GM19372 (cell line): Measurements from ENCODE around the gene MOB3A.
"Not testable (repeated sequence)": the region's sequence is repeated elsewhere in the genome, so short reads cannot be mapped to it uniquely, and the experiment has no call there.

Experiments used
- ATAC-seq: cut with Tn5 transposase; IDR thresholded peaks from one replicate; pipeline ENCODE4 v1.9.1; 2021; ENCODE audit warnings: mild to moderate bottlenecking, low read depth, moderate library complexity; ENCODE audit not compliant: unreplicated experiment

MOB3A gene

DNA sequence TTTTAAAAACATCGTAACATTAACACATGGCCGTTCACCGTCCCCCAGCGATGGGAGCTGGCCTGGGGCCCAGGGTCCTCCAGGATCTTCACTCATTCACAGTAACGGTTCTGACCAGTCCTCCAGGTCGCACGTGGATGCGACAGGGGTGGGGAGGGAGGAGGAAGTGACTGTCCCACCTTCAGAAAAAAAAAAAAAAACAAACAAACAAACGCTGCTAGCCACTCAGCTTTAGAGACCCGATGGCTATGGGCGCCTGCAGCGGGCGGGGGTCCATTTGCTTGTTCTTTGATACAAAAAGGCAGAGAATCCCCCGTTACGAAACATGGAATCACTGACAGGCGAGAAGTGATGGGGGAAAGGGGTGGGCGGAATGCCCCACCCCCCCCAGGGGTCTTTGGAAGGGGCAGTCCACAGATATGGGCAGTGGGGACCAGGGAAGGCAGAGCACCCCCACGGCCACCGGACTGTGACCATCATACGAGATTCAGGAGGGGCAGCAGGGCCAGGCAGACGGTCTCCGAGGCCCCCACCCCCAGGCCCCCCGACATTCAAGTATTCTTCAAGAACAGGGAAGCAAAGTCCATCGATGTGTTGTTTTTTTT lies 58.4 kb downstream of the MOB3A start:
- ATAC-seq = no peak

DNA sequence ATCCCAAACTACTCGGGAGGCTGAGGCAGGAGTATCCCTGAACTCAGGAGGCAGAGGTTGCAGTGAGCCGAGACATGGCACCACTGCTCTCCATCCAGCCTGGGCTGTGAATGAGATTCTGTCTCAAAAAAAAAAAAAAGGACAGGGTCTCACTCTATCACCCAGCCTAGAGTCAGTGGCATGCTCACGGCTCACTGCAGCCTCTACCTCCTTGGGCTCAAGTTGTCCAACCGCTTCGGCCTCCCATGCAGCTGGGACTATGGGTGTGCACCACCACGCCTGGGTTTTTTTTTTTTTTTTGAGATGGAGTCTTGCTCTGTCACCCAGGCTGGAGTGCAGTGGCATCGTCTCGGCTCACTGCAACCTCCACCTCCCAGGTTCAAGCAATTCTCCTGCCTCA lies 59.7 kb downstream of the MOB3A start:
- no peak for ATAC-seq

DNA sequence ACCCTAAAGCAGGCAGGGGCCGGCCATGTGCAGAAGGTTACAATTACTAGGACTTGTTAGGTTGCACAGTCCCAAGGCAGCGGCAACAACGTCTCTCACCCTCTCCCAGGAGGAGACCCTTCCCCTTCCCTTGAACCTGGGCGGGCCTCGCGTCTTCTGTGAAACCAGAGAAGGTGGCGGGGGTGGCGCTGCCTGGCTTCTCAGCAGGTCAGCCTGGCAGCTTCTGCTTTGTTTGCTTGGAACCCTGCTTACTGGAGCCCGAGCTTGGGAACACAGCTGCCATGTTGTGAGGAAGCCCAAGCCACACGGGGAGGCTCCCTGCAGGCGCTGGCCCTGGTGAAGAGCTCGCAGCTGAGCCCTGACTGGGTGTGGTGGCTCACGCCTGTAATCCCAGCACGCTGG lies 60.5 kb downstream of the MOB3A start:
- ATAC-seq = no peak

DNA sequence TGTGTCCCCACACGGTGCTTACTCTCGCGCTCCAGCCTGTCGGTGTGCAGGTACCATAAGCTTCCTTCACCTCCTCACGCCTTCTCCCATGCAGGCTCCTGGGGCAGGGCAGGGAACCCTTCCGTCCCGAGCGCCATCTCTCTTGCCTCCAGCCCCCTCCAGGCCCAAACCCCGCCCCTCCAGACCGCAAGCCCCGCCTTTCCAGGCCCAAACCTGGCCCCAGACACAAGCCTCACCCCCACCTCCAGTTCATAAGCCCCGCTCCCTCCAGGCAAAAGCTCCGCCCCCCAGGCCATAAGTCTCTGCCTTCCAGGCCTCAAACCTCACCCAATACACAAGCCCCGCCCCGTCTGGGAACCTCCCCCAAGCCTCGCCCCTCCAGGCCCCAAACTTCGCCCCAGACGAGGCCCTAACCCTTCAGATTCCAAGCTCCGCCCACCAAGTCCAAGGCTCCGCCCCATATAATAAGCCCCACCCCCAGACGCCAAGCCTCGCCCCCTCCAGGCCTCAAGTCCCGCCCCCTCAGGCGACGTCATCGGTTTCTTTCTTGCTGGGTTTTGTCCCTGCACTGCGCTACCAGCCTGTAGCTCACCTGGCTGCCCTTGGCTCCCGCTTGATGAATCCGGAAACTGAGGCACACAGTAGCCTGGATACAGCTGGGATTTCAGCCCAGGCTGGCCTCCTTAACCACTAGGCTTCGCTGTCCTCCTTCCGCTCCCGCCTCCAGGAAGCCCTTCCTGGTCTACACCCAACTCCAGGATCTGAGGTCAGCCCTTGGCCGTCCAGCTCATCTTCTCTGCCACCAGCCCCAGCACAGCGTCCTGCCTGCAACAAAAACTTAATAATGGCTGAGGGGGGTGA lies 61.2 kb downstream of the MOB3A start:
- ATAC-seq = no peak

DNA sequence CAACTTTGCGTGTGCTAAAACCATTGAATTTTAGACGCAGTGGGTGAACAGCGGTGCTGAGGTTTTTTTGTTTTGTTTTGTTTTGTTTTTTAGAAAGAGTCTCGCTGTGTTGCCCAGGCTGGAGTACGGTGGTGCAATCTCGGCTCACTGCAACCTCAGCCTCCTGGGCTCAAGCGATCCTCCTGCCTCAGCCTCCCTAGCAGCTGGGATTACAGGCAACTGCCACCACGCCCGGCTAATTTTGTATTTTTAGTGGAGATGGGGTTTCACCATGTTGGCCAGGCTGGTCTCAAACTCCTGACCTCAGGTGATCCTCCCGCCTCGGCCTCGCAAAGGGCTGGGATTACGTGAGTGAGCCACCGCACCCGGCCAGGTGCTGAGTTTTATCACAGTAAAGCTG lies 61.9 kb downstream of the MOB3A start:
- not testable (repeated sequence) for ATAC-seq

DNA sequence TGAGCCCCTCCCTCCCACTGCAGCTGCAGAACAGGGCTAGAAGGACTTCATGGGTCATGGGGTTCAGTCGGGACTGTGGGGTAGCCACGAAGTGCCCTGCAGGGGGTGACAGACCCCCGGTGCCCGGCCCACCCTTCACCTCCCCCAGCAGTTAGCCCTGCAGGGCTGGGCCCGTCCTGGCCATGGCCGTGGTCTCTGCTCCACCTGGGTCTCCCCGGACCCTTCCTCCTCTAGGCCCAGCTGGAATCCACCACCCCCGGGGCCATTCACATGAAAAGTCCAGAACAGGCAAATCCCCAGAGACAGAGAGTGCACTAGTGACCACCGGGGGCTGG lies 62.3 kb downstream of the MOB3A start:
- no peak for ATAC-seq

DNA sequence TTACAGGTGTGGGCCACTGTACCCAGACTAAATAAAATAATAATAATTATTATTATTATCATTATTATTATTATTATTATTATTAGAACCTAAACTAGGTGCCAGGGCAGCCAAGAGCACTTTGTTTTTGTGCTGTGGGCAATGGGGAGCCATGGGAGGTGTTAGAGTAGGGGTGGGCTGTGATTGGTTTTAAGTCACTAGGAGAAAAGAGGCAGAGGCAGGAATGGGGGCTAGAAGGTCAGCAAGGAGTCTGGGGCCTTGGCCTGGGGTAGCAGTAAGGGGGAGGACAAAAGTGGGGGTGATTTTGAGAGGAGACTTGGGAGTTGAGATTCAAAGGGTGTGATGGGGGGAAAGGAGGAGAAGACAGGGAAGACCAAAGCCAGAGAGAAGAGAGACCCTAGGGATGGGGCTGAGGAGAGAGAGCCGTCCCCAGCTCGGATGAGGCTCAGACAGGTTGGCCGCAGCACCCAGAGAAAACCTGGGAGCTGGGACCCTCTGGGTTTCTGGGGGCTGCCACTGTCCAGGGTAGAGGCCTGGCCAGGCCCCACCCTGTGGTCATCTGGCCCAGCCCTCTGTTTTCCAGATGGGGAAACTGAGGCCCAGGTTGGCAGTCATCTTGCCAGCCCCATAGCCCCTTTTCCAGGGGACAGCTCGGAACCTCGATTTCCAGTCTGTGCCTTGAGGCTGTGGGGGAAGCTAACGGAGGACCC lies 62.9 kb downstream of the MOB3A start:
- ATAC-seq = no peak

DNA sequence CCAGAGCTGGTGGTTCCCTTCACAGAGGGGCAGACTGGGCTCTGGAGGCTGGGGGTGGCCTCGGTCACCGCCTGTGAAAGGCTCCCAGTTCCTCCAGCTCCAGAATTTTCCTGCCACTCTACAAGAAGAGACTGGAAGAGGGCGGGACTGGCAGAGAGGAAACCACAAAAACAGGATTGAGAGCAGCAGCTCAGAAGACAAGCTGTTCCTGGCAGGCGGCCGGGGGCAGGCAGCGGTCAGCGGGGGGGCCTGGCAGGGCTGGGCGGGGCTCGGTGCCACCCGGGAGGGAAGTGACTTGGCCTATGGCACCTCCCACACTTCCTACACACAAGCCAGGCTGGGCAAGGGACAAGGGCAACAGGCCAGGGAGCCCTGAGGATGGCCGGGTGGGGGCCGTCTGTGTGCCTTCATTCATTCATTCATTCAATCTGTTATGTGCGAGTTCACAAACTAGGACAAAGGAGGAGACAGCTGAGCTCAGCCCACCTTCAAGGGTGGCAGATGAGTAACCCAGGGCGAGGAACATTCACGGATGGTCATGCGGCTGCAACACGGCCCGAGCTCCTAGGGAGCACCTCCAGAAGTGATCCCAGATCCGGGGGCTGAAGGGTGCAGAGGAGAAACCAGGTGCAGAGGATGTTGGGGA lies 63.7 kb downstream of the MOB3A start:
- ATAC-seq = no peak

DNA sequence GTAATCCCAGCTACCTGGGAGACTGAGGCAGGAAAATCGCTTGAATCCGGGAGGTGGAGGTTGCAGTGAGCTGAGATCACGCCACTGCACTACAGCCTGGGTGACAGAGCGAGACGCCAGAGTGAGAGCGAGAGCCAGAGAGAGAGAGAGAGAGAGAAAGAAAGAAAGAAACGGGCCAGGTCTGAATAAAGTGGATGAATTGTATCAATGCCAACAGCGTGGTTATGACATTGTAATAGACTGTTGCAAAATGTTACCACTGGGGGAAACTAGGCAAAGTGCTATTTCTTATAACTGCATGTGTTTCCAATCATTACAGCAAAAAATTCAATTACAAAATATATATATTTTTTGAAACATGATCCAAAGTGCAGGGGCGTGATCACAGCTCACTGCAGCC lies 68.8 kb downstream of the MOB3A start:
- ATAC-seq = no peak

DNA sequence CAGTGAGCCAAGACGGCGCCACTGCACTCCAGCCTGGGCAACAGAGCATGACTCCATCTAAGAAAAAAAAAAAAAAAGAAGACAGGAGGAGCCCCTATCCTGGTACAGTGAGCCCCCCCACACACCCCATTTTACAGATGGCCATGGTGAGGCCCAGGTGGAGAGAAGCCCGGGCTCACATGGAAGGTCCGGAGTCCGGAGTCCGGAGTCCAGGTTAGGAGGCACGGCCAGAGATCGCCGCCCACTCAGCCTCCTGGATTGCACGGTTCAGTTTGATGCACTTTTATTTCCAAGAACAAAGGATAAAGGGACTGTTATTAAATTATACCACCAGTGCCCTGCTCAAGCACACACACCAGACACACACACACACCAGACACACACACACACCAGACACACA lies 69.4 kb downstream of the MOB3A start:
- ATAC-seq = no peak

DNA sequence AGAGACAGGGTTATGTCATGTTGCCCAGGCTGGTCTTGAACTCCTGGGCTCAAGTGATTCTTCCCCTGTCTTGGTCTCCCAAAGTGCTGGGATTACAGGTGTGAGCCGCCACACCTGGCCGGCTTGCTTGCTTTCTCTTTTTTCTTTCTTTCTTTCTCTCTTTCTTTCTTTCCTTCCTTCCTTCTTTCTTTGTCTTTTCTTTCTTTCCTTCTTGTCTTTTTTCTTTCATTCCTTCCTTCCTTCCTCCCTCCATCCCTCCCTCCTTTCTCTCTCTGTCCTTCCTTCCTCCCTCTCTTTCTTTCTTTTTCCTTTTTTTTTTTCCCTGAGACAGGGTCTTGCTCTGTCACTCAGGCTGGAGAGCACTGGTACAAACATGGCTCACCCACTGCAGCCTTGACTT lies 73.8 kb downstream of the MOB3A start:
- no peak for ATAC-seq

DNA sequence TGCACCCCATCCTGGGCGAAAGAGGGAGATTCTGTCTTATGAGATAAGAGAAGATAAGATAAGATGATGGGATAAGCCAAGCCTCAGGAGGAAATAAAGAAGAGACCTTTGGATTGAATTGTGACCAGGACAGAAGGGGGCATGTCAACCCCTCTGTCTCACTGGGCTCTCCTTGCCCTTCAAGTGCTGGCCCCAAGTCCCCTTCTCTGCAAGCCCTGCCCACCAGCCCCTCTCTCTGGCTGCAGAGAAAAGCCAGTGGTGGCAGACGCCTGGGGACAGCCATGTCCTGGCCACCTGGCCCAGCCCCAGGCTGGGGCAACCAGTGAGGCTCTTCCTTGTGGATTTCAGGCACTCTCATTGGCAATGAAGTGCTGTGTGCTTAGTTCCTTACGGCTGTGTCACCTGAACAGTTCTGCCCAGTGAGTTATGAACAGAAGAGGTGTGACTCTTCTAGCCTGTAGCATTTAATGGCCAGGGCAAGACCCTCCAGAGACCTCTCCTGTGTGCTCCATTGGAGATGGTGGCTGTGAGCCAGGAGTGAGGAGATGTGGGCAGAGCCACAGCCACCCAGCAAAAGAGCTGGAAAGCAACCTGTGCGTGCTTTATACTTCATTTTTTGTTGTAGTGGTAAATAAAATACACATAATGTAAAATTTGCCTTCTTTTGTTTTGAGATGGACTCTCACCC lies 74.5 kb downstream of the MOB3A start:
- ATAC-seq = no peak
